GF-D8 (cell line): ENCODE data around the gene ELMO3.

Experiments
- DNase-seq: peaks from one replicate; lab custom pipeline; 2025; lab: John Stamatoyannopoulos, UW

ELMO3 gene

DNA sequence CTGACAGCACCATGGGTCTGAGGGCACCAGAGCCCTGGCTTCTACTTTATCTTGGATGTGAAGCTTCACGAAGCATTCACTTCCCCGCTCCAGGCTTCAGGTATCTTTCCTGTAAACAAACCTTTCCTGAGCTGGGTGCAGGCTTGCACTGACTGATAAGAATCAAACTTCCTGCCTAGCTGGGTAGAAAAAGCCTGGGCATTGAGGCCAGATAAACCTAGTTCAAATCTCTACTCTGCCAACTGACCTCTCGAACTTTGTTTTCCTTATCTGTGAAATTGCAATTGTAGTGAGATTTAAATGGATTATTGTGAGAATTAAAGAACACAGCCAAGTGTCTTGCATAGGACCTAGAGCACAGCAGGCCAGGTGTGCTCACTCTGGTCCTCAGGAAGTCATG, 25.1 kb downstream of the ELMO3 start:
- DNase-seq, result no peak

DNA sequence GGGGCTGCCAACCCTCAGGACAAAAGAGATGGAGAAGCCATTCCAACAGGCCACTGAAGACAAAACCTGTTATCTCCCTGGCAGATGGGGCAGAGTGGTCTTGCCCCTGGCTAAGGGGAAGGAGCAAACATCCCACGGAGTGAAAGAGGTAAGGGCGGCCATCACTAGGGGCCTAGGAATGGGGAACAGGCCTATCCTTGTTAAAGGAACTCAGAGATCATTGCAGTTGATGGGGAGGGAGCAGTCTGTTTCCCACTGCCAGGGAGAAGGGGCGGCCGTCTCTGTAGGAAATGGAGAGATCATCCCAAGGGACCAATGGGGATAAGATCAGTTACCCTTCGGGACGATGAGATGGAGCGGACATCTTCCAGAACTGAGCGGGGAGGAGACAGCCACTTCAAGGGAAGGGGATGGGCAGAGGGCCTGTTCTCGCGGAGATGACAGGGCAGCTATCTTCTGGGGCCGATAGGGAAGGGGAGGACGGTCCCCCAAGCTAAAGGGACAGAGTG, 27.4 kb downstream of the ELMO3 start:
- DNase-seq, result no peak

GRCh38 chr16:67226804-67227566, 28.1 kb downstream of the ELMO3 start, which contains the start of gene TMEM208:
TSS of gene TMEM208 (plus strand) at chr16:67227130. CDS start at chr16:67227219, 89 bp downstream.
- DNase-seq, result peak; percentile 90

- DNase-seq, result no peak
Observed at GRCh38 chr16:67227567-67227921, 28.6 kb downstream of the ELMO3 start.

DNA sequence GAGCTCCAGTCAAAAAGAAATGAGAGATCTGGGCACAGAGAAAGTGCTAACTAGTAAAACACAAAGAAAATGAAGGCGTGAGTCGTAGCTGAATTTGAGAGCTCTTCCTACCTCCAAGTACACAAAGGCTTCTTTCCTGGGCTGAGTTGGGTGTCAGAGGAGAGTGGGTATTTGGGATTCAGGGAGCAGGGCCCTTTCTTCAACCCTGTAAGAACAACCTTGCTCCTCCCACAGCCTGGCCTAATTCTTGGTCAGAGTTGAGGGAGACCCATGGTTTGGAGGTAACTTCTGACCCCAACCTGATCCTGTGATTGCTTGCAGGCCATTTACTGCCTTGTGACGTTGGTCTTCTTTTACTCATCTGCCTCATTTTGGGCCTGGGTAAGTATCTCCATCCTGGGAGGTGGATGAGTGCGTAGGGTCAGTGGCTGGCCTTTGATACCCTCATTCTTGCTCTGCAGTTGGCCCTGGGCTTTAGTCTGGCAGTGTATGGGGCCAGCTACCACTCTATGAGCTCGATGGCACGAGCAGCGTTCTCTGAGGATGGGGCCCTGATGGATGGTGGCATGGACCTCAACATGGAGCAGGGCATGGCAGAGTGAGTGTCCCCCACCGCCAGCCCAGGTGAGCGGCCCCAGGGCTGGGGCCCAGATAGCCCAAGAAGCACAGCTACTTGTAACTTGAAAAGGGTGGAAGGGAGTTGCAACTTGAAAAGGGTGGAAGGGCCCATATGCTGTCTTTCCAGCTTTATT, 29.3 kb downstream of the ELMO3 start:
- no peak for DNase-seq

GRCh38 chr16:67228905-67229304, 30.0 kb downstream of the ELMO3 start:
- no peak for DNase-seq

GRCh38 chr16:67229906-67230808, 31.2 kb downstream of the ELMO3 start:
- DNase-seq, result no peak

DNA sequence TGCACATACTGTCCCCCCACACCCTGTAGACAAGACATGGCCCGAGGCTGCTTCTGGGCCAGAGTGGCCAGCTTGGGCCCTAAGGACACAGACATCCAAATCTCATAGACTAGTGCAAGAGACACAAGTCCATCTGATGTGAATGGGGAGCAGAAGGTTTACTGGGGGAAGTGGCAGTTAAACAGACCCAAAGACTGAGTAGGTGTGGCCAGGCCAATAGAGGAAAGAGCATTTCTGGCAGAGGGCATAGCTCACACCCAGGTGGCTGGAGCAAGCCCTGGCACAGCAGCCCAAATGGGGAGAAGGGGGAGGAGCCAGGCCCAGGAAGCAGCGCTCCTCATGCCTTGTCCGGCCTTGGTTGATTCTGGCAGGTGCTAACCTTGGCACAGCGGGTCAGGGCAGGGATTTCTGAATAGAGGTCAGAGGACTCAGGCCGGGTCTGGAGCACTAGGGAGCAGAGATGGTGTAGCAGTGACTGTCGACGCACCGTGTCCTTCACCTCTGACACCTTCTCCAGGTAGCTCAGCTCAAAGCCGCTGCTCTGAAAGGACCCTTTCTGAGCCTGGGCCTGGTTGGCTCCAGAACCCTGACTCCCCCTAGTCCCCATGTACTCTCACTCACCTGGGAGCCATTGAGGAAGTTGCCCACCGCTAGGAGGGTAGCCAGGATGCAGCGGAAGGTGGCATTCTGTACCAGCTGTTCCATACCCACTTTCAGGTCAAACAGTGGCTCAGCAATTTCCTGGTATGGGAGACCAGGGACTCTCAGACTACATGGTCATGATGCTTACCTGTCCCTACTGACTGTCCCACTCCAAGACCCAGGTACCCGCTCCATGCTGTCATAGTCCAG, 32.1 kb downstream of the ELMO3 start:
- no peak for DNase-seq

DNA sequence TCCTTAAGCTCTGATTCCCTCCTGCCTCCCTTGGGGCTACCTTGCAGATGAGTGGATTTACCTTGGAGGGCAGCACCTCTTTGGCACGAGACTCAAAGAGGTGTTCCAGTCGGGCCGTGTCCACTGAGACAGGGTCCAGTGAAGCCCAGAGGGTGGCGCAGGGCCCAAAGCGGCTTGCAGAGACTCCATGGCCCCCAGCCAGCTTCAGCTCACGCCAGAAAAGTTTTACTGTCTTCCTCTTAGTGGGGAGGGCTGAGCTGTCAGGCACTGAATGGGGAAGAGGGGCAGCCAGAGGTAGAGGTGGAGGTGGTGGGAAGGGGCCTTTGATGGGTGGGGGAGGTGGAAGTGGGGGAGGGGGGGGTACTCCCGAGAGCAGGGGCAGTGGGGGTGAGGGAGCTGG, 34.7 kb downstream of the ELMO3 start:
- no peak for DNase-seq

DNA sequence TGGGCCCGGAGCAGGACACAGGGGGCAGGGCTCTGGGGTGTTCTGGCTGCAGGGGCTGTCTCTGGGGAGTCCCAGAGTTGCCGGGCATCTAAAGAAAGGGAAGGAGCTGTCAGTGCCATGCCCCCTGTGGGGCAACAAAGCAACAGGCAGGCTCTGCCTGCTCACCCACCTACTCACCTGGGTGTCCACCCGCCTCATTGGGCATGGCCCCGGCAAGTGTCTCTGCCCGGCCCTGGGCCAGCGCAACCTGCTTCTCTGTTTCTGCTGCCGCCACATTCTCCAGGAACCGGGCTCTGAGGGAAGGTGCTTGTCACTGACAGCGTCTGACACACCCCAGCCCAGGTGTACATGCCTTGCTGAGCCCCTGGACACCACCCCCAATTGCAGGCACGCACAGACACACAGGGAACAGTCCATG, 35.3 kb downstream of the ELMO3 start:
- no peak for DNase-seq

DNA sequence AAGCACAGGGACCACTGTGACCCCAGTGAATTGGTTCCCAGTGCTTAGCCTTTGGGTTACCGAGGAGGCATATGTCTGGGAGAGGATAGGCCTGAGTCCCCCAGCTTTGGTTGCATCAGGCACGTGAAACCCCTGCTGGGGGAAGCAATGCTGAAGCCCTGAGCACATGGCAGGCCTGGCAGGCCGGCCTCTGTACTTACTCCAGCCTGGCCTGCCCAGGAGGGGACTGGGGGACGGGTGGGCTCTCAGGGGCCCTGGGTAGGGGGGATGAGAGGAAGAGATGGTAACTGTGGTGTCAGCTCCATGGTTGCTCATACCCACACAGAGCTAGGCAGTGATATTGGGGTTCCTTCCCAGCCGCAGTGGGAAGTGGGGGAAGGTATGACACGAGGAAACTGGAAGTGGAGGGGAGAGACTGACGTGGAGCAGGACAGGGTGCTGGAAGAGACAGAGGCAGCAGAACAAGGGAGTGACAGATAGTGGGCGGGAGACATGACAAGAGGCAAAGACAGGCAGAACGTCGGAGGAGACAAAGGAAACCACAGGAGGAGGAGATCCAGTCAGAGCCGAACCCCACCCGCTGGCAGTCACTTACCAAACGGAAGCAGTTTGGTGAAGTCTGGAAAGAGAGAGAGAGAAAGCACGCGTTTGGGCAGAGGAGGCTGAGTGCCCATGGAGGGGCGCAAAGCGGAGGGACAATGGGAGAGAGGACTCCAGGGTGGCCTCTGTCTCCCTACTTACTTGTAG, 37.1 kb downstream of the ELMO3 start:
- DNase-seq, result no peak

GRCh38 chr16:67236563-67237395, 37.8 kb downstream of the ELMO3 start:
- no peak for DNase-seq

- no peak for DNase-seq
Observed at GRCh38 chr16:67237396-67238277, 38.7 kb downstream of the ELMO3 start.

- no peak for DNase-seq
Observed at GRCh38 chr16:67238278-67238575, 39.3 kb downstream of the ELMO3 start.

- no peak for DNase-seq
Observed at GRCh38 chr16:67238806-67239470, 40.0 kb downstream of the ELMO3 start.

DNA sequence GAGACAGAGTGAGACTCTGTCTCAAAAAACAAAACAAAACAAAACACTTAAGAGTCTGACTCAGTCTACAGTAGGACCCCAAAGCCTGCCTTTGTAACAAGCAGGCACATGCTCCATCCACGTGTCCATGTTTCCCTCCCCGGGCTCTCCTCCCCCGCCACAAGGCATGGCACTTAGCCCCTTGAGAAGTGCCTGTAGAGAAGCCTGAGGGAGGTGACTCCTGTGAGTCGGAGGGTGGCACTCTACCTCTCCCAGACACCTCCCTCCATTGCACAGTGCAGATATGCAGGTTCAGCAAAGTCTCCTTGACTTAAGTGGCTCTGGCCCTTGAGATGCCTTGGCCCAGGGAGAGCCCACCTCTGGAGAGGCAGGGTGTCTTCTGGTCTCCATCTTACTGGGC, 41.6 kb downstream of the ELMO3 start:
- no peak for DNase-seq

DNA sequence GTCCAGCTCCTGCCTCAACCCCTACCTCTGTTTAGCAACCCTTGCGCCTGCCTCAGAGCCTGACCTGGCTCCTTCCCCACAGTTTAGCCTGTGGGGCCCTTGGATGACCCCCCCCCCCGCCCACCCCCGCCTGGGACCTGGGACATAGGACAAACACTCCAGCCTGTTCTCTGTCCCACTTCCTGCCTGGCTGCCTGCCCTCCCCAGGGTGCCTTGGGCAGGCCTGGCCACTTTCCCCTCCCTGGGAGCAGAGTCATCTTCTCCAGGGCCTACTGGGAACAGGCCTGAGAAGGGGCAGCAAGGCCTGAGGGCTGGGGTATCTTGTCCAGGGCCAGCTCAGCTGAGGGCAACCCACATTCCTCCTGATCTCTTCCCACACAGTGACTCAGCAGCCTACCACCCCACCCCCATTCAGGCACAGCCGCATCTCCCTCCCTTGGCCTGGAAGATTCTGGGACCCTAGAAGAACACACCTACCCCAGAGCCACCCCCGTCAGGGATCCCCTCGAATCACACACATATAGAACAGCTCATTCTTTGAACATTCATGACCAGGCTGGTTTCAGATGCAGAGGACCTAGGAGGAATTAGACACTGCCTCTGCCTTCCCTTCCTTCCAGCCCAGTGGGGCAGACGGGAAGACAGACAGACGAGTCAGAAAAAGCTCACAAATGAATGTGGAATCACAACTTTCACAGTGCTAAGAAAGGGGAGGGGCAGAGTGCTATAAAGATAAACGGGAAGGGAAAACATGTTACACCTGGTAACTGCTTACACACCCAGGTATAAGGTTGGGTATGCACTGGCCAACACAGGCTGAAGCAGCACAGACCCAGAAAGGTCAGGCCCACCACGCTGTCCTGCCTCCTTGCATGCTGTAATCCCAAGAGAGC, 42.3 kb downstream of the ELMO3 start:
- DNase-seq, result no peak
